Choroid plexus epithelial cell (primary cell): Measurements from ENCODE around the gene SOX5.

Experiments
- DNase-seq: peaks from one replicate; pipeline ENCODE4 v3.0.0-alpha.2; 2010; ENCODE audit warnings: low read depth
- H3K4me3 ChIP-seq: 2 replicates; pipeline ENCODE4 v1.5.1; 2011; ENCODE audit warnings: low read depth, mild to moderate bottlenecking, control low read depth, low read length, moderate library complexity
- TF ChIP-seq, protein P1 (sequence below): conservative IDR thresholded peaks from 2 replicates; pipeline ENCODE4 v1.5.1; 2011; ENCODE audit warnings: low read depth, mild to moderate bottlenecking, control low read depth, inconsistent platforms, low read length, moderate library complexity

SOX5 gene

GRCh38 chr12:23655112-23655511, 294.4 kb downstream of the SOX5 start:
- TF ChIP-seq, protein P1, sequence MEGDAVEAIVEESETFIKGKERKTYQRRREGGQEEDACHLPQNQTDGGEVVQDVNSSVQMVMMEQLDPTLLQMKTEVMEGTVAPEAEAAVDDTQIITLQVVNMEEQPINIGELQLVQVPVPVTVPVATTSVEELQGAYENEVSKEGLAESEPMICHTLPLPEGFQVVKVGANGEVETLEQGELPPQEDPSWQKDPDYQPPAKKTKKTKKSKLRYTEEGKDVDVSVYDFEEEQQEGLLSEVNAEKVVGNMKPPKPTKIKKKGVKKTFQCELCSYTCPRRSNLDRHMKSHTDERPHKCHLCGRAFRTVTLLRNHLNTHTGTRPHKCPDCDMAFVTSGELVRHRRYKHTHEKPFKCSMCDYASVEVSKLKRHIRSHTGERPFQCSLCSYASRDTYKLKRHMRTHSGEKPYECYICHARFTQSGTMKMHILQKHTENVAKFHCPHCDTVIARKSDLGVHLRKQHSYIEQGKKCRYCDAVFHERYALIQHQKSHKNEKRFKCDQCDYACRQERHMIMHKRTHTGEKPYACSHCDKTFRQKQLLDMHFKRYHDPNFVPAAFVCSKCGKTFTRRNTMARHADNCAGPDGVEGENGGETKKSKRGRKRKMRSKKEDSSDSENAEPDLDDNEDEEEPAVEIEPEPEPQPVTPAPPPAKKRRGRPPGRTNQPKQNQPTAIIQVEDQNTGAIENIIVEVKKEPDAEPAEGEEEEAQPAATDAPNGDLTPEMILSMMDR, result no peak
- no peak for DNase-seq
- H3K4me3 ChIP-seq, result no peak overlapping the region

DNA sequence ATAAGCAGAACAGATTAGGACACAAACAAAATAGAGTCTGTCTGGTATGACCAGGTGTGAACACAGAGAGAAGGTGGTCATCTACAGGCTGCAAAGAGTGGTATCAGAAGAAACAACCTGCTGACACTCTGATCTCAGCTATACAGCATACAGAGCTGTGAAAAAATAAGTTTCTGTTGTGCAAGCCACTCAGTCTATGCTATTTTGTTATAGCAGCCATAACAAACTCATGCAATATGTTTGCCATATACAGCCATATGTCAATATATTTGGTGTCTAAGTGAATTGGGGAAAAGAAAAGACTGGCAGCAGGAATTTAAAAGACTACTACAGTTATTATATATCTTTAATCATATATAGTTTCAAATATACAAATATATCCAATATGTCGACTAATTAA, 300.9 kb downstream of the SOX5 start:
- TF ChIP-seq, protein P1, result no peak
- DNase-seq, result no peak
- H3K4me3 ChIP-seq, result no peak overlapping the region

DNA sequence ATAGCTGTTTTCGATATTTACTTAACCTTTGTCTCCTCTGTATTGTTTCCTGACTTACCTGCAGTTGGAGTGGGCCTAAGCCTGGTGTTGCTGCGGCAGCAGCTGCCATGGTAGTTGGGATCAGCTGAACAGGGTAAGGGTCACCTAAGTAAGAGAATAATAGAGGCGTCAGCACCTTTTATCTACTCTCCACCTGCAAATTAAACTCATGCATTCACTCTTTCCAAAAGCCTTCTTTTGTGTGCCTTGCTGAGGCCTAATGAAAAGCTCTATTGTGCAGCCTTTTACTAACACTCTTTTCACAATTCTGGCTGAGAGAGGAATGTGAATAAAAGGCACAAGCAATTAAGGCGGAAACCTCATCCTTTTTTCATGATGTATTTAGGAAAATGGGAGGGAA, 308.7 kb downstream of the SOX5 start:
- no peak for DNase-seq
- no peak overlapping the region for H3K4me3 ChIP-seq
- TF ChIP-seq, protein P1, result no peak

- DNase-seq, result no peak
- TF ChIP-seq, protein P1, result no peak
- H3K4me3 ChIP-seq, result no peak overlapping the region
These were observed 315.1 kb downstream of the SOX5 start for GRCh38 chr12:23634344-23634743.

DNA sequence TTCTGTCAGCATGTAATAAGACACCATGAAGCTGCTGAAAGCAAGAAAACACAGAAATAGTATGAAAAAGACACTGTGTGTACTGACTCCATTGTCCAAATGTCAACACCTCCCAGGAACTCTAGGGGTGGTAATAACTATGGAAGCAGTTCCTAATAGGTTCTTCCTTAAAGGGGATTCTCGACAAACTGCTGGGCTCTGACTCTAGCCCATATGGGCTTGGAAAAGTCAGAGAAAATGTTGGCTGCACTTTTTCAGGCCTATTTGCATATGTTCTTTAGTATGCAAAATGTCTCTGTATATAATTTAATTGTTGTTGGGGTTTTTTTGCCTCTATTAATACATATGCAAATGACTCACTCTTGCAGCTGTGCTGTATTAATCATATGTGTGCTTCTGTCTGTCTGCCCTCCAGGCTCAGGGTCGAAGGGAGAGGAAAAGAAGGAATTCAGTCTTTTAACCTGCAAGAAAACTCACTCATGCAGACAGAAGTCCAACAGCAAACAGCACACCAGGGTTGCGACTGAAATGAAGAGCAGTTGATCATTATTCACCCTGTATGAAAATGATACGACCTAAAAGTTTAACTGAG, 317.6 kb downstream of the SOX5 start:
- TF ChIP-seq, protein P1, result no peak
- H3K4me3 ChIP-seq, result no peak overlapping the region
- no peak for DNase-seq

DNA sequence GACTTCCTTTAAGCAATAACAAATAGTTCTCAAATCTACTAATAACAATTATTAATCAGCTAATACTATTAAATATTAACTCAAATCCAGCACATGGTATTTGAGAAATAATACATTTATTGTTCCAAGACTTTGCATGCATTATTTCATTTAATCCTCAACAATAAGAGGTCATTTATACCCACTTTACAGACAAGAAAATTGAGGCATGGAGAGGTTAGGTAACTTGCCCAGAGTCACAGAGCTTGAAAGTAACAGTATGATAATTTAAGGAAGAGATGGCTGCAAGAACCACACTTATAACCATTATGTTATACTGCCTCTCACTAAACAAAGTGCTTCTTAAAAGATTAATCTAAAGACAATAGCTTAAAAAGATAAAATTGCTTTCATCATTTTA, 318.9 kb downstream of the SOX5 start:
- TF ChIP-seq, protein P1, result no peak

DNA sequence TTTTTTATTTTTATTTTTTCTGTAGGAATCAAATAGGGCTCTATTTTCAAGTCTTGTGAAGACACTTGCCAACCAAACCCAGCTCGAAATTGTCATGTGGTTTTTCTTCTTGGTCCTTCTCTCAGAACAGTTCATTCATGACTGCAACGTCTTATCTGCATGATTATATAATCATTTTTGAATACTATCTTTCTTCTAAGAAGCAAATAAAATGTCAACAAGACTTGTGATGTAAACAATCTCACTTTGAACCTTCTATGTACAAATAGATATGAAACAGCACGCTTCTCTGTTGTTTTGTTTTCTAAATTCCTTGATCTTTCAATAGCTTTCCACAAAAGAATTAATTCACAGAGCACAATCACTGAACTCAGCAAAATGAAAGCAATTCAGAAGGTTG, 320.7 kb downstream of the SOX5 start:
- TF ChIP-seq, protein P1, result no peak
- no peak overlapping the region for H3K4me3 ChIP-seq
- DNase-seq, result no peak

More for the DNA sequence above, 318.9 kb downstream of the SOX5 start:
- DNase-seq, result no peak
- no peak overlapping the region for H3K4me3 ChIP-seq
